GM19328 (cell line): ENCODE data around the gene FLNB.

ENCODE experiments used
- ATAC-seq: cut with Tn5 transposase; IDR thresholded peaks from one replicate; pipeline ENCODE4 v1.9.1; 2021; ENCODE audit warnings: mild to moderate bottlenecking, moderate library complexity; ENCODE audit not compliant: unreplicated experiment

Gene FLNB

DNA sequence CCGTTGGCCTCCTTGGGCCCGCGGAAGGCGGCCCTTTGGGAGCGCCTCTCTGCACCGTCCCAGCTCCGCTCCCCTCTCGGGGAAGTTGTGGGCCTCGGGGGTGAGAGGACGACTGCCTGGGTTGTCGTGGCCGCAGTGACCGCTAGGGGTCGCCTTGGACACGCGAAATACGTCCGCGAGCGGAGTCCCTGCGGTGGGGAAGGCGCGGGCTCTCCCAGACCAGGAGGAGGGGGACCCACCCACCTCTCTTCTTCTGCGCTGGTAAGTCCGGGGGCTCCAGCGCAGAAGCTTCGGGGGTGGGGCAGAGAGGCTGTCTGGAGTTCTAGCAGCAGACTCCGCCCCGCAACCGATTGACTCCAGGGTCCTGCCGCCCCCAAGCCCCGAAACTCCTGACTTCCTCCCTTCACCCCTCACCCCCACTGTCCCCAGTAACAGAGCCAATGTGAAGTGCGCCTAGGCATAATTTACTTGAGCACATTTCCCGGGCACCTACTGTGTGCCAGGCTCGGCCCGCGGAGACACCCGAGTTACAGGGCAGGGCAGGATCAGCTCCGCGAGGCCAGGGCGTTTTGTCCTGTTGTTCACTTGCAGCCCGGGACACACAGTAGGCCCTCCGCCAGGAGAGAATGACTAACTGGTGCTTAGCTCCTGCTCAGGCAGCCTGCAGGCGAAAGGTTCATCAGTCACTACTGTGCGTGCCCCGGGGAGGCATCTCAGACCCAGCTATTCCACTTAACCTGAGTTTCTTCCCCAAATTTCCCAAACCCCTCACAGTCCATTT lies 169.7 kb downstream of the FLNB start:
- peak; percentile 61 for ATAC-seq

DNA sequence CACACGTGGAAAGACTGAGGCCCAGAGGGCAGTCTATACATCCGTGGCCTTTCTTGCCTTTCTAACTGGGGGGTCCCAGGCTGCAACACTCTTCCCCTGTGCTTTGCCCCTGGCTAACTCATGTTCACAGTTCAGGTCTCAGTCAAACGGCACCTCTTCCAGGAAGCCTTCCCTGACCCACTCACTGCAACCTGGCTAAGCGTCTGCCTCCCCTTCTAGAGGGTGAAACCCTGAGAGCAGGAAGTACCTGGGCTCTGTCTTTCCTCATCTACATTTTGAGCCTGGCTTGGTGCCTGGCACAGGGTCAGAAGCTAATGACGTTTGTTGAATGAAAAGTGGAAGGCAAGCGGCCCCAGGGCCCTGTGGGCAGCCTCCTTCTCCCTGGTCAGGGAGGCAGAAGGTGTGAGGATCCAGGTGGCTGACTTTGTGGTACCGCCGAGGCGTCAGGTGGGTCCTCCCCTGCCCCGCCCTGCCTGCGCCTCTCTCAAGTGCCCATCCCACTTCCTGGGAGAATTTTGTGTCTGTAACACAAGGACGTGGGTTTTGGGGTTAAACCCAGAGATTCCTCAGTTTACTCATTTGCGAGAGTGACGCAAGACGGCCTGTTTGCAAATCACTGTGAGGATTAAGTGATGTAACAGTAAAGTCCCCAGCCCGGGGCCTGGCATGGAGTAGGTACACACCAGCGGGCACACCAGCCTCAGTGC lies 170.5 kb downstream of the FLNB start:
- ATAC-seq = no peak

DNA sequence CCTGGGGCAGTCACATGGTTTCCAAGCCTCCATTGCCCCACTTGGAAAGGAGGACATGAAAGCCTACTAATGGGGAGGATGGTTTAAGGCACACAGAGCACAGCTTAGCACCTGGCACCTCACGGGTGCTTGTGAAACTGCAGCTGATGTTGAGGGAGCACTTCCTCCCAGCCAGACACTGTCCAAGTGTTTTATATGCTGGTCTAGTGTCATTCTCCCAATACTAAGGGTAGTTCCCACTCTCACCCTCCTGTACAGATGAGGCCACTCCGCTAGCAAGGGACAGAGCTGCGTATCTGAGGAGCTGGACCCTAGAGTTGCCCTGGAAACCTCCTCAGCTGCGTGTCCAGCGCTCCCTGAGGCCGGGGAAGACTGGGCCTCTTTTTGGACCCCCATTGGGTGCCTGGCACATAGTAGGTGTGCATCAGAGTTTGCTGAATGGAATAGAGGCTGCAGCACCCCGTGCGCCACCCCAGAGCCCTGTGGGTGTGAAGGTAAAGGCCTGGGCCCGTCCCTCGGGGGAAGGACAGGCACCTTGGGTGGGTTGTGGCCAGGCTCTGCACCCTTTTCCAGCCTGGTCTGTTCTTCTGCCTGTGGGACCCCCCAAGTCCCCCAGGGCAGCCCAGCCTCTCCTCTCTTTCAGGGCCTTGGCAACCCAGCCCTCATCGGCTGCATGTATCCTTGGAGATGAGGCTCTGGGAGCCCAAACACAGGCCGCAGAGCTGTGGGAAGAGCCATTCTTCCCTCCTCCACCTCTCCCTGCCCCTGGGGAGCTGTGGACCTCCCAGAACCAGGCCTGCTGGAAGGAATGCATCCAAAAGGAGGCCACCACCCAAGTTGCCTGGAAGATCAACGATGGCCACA lies 171.2 kb downstream of the FLNB start:
- no peak for ATAC-seq

DNA sequence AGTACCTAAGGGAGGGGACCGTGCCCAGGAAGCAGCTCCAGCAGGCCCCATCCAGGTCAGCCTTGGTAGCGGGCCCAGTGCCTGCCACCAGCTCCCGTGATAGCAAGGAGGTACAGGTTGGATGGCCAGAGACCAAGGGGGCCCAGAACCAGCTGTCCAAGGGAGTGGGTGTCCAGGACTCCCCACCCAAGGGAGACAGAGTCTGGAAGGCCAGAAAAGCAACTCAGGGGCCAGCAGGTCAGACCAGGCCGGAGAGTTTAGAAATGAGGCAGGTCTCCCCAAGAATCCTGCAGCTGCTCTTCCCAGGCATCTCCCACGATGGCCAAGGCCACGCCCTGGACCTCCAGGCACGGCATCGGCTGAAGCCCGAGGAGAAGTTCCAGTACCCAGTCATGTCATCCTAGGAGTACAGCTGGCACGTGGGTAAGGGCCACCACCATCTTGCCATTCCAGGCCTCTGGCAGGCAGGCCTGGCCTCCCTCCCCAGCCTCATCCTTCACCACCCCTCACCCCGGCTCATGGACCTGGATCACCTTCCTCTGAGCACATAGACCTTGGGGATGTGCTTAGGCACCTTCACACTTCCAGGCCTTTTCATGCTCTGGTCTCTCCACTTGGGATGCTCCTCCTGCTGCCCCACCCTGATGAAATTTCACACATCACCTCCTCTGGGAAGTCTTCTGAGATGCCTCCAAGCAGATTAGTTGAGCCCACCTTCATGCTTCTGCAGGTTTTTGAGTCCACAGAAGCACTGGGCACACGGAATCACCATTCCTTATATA lies 172.1 kb downstream of the FLNB start:
- ATAC-seq = no peak

DNA sequence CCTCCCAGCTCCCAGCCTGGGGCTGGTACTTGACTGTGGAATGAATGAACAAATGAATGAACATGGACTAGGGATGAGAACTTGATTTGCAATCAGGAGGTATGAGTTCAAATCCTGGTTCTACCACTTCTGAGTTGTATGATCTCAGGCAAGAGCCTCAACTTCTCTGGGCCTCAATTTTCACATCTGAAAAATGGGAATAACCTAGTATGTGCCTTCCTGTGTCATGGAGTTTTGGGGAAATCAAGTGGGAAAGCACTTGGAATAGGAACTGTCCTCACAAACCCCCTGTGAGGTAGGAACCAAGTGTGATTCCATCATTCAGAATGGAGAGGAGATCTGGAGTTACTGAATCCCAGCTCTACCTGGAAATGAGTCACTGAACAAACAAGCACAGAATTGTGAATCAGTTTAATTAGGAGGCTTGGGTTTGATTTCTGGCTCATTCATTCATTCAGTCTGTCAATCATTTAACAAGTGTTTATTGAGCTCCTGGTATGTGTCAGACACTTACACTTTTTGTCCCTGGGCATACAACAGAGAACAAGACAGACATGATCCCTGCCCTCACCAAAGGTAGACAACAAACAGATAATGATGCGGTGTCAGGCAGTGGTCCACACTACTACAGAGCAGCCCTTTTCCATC lies 172.8 kb downstream of the FLNB start:
- no peak for ATAC-seq

DNA sequence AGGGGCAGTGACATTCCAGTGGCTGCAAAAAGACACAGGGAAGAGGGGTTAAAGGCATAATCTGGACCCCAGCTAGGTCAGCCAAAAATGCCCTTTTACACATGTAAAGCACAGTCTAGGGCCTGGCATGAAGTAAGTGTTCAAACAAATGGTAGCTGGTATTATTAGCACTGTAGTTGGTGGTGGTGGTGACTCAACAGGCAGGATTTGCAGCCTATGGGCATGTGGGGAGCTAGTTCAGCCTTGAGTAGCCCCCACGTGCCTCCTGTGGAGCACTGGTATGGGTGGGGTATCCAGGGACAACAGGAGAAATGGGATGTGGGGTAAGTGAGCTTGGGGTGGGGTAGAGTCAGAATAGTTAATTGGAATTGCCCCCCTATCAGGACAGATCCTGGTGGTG lies 175.0 kb downstream of the FLNB start:
- ATAC-seq = no peak

DNA sequence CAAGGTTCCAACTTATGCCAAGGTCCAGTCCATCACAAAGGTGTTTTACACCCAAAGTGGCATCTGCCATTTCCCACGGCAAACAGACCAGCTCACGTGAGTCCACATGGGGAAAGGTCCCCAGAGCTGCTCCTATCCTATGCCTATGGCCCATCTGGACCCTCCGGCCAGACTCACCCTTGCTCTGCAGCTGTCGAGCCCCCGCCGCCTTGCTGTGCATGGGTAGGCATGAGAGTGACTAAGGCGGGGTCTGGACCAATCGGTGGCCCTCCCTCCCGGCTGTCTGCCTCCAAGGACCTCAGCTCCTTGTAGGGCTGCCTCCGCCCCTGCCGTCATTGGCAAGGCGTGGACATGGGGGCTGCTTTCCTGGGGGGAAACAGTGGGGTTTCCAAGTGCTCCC lies 175.7 kb downstream of the FLNB start:
- no peak for ATAC-seq

DNA sequence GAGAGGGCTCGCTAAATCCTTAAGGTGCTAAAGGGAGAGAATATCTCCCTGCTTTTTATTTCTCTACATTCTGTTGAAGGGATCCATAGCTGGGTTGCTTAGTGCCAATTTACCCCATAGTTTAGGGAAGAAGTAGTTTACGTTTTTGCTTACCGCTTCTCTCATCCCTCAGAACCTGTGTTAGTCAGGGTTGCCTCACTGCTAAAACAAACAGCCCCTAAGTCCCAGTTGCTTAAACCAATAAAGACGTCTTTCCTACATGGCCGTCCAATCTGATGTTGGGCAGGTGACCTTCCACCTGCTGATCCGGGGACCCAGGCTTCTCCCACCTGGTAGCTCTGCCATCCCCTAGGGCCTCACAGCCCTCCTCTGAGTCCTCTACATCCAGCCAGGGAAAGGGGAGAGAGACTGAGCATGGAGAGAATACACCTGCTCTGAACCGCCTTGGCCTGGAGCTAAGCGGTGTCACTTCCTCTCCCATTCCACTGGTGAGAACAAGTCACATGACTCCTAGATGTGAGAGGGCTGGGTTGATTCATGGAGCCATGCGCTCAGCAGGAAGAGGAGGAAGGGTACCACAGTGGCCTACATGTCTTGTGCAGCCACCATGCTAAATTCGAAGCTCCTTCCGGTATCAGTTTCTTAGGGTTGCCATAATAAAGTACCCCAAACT lies 176.2 kb downstream of the FLNB start:
- no peak for ATAC-seq

DNA sequence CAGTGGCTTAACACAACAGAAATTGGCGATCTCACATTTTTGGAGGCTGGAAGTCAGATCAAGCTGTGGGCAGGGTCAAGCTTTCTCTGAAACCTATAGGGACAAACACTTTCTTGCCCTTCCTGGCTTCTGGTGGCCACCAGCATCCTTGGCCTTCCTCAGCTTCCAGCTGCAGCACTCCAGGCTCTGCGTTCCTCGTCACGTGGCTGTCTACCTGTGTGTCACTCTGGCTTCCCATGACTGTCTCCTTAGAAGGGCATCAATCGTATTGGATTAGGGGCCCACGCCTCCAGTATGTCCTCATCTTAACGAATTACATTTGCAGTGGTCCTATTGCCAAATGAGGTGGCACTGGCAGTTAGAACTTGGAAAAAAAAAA lies 176.7 kb downstream of the FLNB start:
- no peak for ATAC-seq

DNA sequence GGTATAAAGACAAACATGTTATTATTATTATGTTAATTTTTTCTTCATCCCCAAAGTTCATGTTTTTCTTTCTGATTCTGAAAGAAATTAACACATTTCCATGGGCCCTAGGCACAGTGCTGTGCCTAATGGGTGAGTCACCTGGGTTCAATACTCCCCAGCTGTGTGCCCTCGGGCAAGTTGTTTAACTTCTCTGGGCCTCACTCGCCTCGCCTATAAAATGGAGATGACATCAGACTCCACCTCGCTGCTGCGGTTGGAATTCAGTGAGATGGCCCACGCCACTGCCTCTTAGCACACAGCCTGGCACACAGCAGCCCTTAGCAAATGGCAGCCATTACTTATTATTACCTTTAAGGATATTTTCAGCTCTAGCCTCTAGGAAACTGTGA lies 179.9 kb downstream of the FLNB start:
- no peak for ATAC-seq

DNA sequence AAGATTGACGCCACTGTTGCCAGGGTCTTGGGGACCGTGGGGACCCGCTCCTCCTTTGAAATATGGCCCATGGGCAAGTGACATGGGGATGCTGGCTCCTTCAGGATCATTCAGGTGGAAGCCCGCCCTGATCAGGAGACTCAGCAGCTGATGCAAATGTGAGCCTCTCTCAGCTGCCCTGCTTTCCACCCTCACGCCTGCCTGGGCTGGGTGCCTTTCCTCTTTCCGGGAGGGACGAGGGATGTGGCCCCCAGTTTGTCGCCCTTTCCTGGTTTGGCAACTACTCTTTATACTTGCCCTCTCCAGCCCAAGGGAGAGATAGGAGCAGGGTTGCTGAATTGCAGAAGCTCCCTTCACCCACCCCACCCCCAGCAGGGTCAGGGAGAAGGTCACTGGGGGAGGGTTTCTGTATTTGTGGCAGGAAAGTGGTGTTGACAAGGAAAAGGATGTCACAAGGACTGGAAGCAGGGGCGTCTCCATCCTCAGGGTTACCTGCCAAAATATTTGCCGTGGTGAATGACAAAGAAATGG lies 180.8 kb downstream of the FLNB start:
- ATAC-seq = no peak

DNA sequence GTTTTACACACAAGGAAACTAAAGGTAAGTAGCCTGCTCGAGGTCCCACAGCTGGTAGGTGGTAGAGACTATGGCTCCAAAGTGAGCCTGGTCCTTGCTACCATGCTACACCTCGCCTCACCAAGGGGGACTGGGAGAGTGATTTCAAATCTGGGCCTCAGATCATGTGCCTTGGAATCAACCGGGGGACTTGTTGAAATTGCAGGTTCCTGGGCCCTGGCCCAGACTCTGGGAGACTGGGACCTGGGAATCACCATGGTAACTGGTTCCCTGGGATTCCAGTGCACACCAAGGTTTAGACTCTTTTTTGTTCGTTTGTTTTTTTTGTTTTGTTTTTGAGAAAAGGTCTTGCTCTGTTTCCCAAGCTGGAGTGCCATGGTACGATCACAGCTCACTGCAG lies 181.5 kb downstream of the FLNB start:
- ATAC-seq = no peak

DNA sequence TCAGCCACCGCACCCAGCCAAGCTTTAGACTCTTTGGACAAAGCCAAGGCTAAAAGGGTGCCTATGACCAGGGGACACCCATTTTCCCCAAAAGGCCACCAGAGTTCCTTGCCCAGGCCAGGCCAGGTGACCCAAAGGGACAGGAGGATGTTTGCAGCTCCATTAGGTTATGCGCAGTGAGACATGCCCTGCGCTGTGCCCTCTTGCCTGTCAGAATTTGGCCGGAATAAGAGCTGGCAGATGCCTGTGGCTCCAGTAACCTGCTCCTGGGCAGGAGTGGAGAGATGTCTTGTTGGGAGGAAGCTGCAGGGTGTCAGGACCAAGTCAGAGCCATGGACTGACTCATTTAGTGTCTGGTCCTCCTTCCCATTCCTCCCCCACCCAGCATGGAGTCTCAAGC lies 182.1 kb downstream of the FLNB start:
- no peak for ATAC-seq

DNA sequence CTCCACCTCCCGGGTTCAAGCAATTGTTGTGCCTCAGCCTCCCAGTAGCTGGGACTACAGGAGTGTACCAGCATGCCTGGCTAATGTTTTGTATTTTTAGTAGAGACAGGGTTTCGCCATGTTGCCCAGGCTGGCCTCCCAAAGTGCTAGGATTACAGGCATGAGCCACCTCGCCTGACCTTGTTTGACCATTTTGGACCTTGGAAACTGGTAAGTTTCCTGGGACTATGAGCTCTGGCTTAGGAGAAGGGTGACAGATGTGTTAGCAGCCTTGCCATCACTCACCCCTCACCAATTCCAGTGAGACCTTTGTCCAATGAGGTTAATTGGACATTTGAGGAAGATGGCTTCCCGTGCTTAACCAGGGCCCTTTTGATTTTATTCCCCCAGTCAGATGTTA lies 182.7 kb downstream of the FLNB start:
- ATAC-seq = no peak

DNA sequence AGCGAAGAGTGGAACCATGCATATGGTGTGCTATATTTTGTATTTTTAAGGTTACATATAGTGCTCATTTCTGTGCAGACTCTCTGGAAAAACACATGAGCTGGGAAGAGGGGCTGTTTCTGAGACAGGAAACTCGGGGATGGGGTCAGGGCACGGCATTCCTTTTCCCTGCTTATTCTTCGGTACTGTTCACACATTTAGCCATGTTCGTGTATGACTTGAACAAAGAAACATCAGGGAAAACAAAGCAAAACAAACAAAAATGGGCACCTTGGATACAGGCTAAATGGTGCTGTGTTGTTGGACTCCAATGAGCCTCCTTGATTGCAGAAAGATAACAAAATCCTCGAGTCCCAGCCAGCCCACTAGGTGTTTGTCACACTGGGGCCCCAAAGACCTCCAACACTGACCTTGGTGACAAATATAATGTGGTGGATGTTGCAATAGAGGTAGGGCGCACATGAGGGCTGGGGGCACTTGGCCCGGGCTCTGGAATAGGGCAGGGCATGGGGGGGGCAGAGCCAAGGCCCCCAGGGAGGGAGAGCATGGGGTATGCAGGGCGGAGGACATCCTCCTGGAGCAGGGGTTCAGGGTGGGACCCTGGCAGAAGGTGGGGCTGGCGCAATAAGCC lies 183.3 kb downstream of the FLNB start:
- ATAC-seq = no peak

DNA sequence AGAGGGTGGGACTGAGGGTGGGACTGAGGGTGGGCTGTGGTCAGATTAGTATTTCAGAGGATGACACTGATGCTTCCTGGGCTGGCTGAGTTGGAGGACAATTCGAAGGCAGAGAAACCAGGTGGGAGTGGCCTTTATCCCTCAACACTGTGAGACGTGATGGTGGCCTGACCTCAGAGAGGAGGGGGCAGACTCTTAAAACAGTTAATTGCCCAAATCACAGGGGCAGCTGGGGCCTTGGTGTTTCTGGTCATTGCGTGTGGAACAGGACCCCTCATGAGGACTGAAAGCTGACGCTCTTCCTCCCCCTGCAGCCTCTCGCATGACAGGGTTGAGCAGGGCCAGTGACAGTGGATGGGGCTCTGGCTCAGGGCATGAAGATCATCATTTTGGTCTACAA lies 183.8 kb downstream of the FLNB start:
- ATAC-seq = no peak

DNA sequence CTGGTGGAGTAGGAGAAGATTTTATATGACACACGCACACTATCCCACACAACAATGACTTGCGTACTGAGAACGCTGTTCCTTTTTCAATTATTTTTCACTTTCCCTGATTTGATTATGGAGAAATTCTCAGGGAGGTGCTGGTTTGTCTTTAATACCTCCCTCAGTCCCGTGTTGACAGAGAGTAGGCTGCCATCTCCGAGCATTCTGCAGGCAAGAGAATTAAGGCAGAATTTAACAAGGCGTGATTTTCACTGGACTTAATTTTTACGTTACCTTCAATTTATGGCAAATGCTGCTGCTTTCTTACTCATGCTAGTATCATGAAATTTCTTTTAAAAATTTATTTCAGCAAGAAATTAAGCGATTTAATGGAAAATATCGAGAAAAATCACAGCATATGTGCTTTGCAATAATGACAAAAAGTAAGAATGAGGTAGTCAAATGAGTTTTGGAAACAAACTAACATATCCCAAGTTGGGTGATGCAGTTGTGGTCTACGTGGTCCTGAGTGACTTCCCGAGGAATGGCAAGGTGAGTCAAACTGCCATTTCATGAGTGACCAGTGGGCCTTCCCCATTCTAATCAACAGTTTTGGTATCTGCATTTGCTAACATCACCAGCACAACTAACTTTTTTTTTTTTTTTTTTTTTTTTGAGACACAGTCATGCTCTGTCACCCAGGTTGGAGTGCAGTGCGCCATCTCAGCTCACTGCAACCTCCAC lies 185.6 kb downstream of the FLNB start:
- no peak for ATAC-seq

DNA sequence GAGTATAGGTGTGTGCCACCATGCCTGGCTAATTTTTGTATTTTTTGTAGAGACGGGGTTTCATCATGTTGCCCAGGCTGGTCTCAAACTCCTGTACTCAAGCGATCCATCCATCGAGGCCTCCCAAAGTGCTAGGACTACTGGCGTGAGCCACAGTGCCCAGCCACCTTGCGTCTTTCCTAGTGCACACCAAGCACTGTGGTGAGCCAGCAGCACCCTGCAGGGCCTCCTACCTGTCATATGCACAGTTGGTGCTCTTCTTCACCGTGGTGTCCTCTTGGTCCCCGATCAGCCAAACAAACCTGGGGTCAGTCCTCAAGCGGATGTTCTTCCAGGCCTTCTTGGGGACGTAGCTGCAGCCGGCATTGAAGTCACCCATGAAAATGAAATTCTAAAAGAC lies 189.4 kb downstream of the FLNB start:
- ATAC-seq = no peak

DNA sequence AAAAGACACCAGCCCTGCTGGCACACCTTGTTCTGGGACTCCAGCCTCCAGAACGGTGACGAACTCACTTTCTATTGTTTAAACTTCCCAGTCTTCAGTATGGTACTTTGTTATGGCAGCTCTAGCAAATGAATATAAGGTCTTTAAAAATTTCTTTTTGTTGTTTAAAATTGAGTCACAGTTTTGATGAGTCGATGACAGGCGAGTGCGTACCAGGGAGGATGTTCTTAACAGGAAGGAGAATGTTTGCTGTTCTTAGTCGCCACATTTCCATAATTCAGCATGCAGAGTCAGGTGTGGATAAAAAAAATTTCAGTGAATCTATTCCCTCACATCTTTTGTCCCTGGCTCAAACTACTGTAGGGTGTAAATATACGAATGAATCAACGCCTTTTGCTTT lies 190.1 kb downstream of the FLNB start:
- no peak for ATAC-seq
